ENCODE results near the gene FLNB. TPM values are rescaled to one million over a fixed set of nuclear protein-coding genes. Genes with fewer than 3 reads are reported as not detected.
"Not testable (repeated sequence)": the region's sequence is repeated elsewhere in the genome, so short reads cannot be mapped to it uniquely, and the experiment has no call there.

Gene FLNB
- total RNA-seq, 2 donors from 2014 or later = 104 to 121 TPM

GRCh38 chr3:58047826-58048225 lies 39.6 kb downstream of the FLNB start:
- H3K27me3 ChIP-seq = no peaks in the 10 kb centered on the region
- 77 to 83% methylated on average over 5 of the region's 5 CpGs for WGBS, 2 donors
- H3K9me3 ChIP-seq = no peaks in the 10 kb centered on the region
- H3K4me1 ChIP-seq = peaks cover 67% of the 10 kb centered on the region
- no peaks in the 10 kb centered on the region for H3K36me3 ChIP-seq (replicated peaks in 1 of 2; ENCODE audit: insufficient read depth in 1 of 2, low read depth in 2 of 2)
- intact Hi-C loops (cut with DNase I) = no loop called here
- DNase-seq = no peak
- H3K27ac ChIP-seq = peak overlapping the region; percentile 90 to 97 (median 94)
- H3K4me3 ChIP-seq = no peak overlapping the region
- TF ChIP-seq POLR2A (IDR thresholded peaks at IDR 0.05) = no peak
- no peak for TF ChIP-seq CTCF (IDR thresholded peaks at IDR 0.05)
- no peak for ATAC-seq

GRCh38 chr3:58048301-58048700 lies 40.1 kb downstream of the FLNB start:
- Histone ChIP-seq H3K4me1 (peaks cover 67% of the 10 kb centered on the region), H3K27ac (peak overlapping the region; percentile 90 to 97 (median 94)), H3K9me3 (no peaks in the 10 kb centered on the region), H3K36me3 (replicated peaks in 1 of 2; ENCODE audit: insufficient read depth in 1 of 2, low read depth in 2 of 2) (no peaks in the 10 kb centered on the region), H3K4me3 (no peak overlapping the region), H3K27me3 (no peaks in the 10 kb centered on the region)
- intact Hi-C loops (cut with DNase I) = no loop called here
- WGBS, 2 donors = 31 to 49% methylated on average over 4 of the region's 4 CpGs
- ATAC-seq (peak; percentile 52), DNase-seq (peak; percentile 38 to 65 (median 44))
- TF ChIP-seq POLR2A (IDR thresholded peaks at IDR 0.05) = no peak
- TF ChIP-seq CTCF (IDR thresholded peaks at IDR 0.05) = no peak

- TF ChIP-seq CTCF (IDR thresholded peaks at IDR 0.05) (no peak), POLR2A (IDR thresholded peaks at IDR 0.05) (peak in 2 of 3 donors; percentile 54 to 59)
- no peaks in the 10 kb centered on the region for H3K27me3 ChIP-seq
- H3K4me3 ChIP-seq = no peak overlapping the region
- WGBS, 2 donors = 4 to 16% methylated on average over 10 of the region's 10 CpGs
- H3K27ac ChIP-seq = peak overlapping the region; percentile 90 to 97 (median 94)
- no peaks in the 10 kb centered on the region for H3K9me3 ChIP-seq
- intact Hi-C loops (cut with DNase I) = no loop called here
- peak; percentile 94 for ATAC-seq
- DNase-seq = peak; percentile 82 to 92 (median 86)
- H3K4me1 ChIP-seq = peaks cover 66% of the 10 kb centered on the region
- no peaks in the 10 kb centered on the region for H3K36me3 ChIP-seq (replicated peaks in 1 of 2; ENCODE audit: insufficient read depth in 1 of 2, low read depth in 2 of 2)
Measured at GRCh38 chr3:58049143-58049785, 41.0 kb downstream of the FLNB start.

GRCh38 chr3:58051196-58051595 lies 43.0 kb downstream of the FLNB start:
- no peak for TF ChIP-seq CTCF (IDR thresholded peaks at IDR 0.05)
- no peak for TF ChIP-seq POLR2A (IDR thresholded peaks at IDR 0.05)
- Histone ChIP-seq H3K4me3 (no peak overlapping the region), H3K27me3 (no peaks in the 10 kb centered on the region), H3K27ac (peak overlapping the region; percentile 66 to 97 (median 94)), H3K4me1 (peaks cover 66% of the 10 kb centered on the region), H3K9me3 (no peaks in the 10 kb centered on the region), H3K36me3 (replicated peaks in 1 of 2; ENCODE audit: insufficient read depth in 1 of 2, low read depth in 2 of 2) (no peaks in the 10 kb centered on the region)
- ATAC-seq (no peak), DNase-seq (peak in 2 of 4 donors; percentile 29 to 44)
- WGBS, 2 donors = 77 to 83% methylated on average over 9 of the region's 9 CpGs
- intact Hi-C loops (cut with DNase I) = no loop called here

- H3K27me3 ChIP-seq; H3K9me3 ChIP-seq; H3K4me3 ChIP-seq; intact Hi-C loops (cut with DNase I); DNase-seq; ATAC-seq; H3K36me3 ChIP-seq (replicated peaks in 1 of 2; ENCODE audit: insufficient read depth in 1 of 2, low read depth in 2 of 2): not testable (repeated sequence)
- Histone ChIP-seq H3K4me1 (peaks cover 66% of the 10 kb centered on the region), H3K27ac (peak overlapping the region; percentile 33 to 97 (median 94))
- 60 to 75% methylated on average over 8 to 15 of the region's 15 CpGs for WGBS, 2 donors
Measured at GRCh38 chr3:58051658-58052261, 43.5 kb downstream of the FLNB start.
